C4-2B (cell line): ENCODE measurements around the gene RAVER2.

ENCODE experiments used
- ZFX ChIP-seq: fragments of 450-650 bp; IDR thresholded peaks from 2 replicates; pipeline ENCODE4 v1.6.1; 2017
- TF ChIP-seq, protein P1 (sequence below): fragments of 450-650 bp; conservative IDR thresholded peaks from 2 replicates; pipeline ENCODE4 v1.5.1; 2017; ENCODE audit warnings: mild to moderate bottlenecking

GRCh38 chr1:64829411-64830029, 84.6 kb downstream of the RAVER2 start:
- TF ChIP-seq, protein P1, sequence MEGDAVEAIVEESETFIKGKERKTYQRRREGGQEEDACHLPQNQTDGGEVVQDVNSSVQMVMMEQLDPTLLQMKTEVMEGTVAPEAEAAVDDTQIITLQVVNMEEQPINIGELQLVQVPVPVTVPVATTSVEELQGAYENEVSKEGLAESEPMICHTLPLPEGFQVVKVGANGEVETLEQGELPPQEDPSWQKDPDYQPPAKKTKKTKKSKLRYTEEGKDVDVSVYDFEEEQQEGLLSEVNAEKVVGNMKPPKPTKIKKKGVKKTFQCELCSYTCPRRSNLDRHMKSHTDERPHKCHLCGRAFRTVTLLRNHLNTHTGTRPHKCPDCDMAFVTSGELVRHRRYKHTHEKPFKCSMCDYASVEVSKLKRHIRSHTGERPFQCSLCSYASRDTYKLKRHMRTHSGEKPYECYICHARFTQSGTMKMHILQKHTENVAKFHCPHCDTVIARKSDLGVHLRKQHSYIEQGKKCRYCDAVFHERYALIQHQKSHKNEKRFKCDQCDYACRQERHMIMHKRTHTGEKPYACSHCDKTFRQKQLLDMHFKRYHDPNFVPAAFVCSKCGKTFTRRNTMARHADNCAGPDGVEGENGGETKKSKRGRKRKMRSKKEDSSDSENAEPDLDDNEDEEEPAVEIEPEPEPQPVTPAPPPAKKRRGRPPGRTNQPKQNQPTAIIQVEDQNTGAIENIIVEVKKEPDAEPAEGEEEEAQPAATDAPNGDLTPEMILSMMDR: no peak
- no peak for TF ChIP-seq ZFX
